DOHH2 (cell line): Measurements from ENCODE around the gene TMOD2.

Experiments used
- EZH2phosphoT487 ChIP-seq: fragments of 200-600 bp; sonication (generic); IDR thresholded peaks from 2 replicates; pipeline ENCODE4 v1.6.1; 2017; ENCODE audit warnings: borderline replicate concordance, mild to moderate bottlenecking, antibody characterized with exemption, low read length, moderate library complexity, mixed read lengths
- TF ChIP-seq, protein P1 (sequence below): fragments of 200-600 bp; sonication (generic); IDR thresholded peaks from one replicate; pipeline ENCODE4 v1.5.1; 2014; ENCODE audit warnings: antibody characterized with exemption, mild to moderate bottlenecking, low read depth, low read length; ENCODE audit not compliant: poor library complexity, severe bottlenecking

GRCh38 chr15:51759557-51760070 lies 8.2 kb downstream of the TMOD2 start:
- no peak for TF ChIP-seq EZH2phosphoT487
- TF ChIP-seq, protein P1, sequence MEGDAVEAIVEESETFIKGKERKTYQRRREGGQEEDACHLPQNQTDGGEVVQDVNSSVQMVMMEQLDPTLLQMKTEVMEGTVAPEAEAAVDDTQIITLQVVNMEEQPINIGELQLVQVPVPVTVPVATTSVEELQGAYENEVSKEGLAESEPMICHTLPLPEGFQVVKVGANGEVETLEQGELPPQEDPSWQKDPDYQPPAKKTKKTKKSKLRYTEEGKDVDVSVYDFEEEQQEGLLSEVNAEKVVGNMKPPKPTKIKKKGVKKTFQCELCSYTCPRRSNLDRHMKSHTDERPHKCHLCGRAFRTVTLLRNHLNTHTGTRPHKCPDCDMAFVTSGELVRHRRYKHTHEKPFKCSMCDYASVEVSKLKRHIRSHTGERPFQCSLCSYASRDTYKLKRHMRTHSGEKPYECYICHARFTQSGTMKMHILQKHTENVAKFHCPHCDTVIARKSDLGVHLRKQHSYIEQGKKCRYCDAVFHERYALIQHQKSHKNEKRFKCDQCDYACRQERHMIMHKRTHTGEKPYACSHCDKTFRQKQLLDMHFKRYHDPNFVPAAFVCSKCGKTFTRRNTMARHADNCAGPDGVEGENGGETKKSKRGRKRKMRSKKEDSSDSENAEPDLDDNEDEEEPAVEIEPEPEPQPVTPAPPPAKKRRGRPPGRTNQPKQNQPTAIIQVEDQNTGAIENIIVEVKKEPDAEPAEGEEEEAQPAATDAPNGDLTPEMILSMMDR: peak; percentile 66
